HTERT RPE-1 (cell line): Measurements from ENCODE around the gene PSMB11.

Experiments
- in situ Hi-C: fragments of 300-500 bp; cut with MboI; formaldehyde crosslinking; loops from 4 replicates; pipeline ENCODE4 v1.14.3; 2020; ENCODE audit warnings: low sequenced_read_pairs

The PSMB11 gene

GRCh38 chr14:23056956-23057756 lies 15.1 kb downstream of the PSMB11 start, which contains the start of gene CDH24:
Gene CDH24 (minus strand): TSS chr14:23057520. CDS start chr14:23055733, 1,787 bp downstream.
- in situ Hi-C loops: no loop called here

GRCh38 chr14:23057757-23058653 lies 16.0 kb downstream of the PSMB11 start:
- in situ Hi-C loops: no loop called here

- in situ Hi-C loops: no loop called here
Observed at GRCh38 chr14:23058654-23059504, 16.9 kb downstream of the PSMB11 start.

GRCh38 chr14:23060536-23061260 lies 18.7 kb downstream of the PSMB11 start:
- in situ Hi-C loops: no loop called here

GRCh38 chr14:23062002-23062401 lies 20.0 kb downstream of the PSMB11 start:
- in situ Hi-C loops: no loop called here

- in situ Hi-C loops: no loop called here
Observed at GRCh38 chr14:23063601-23064000, 21.6 kb downstream of the PSMB11 start.

GRCh38 chr14:23066368-23066767 lies 24.4 kb downstream of the PSMB11 start:
- in situ Hi-C loops: no loop called here

- in situ Hi-C loops: no loop called here
Observed at GRCh38 chr14:23066855-23067744, 25.1 kb downstream of the PSMB11 start.

- in situ Hi-C loops: no loop called here
Observed at GRCh38 chr14:23067847-23068788, 26.1 kb downstream of the PSMB11 start.

GRCh38 chr14:23068789-23069412 lies 26.9 kb downstream of the PSMB11 start:
- in situ Hi-C loops: no loop called here

- in situ Hi-C loops: no loop called here
Observed at GRCh38 chr14:23069413-23069806, 27.4 kb downstream of the PSMB11 start.

- in situ Hi-C loops: no loop called here
Observed at GRCh38 chr14:23070262-23071129, 28.5 kb downstream of the PSMB11 start.

GRCh38 chr14:23071244-23071920 lies 29.4 kb downstream of the PSMB11 start:
- in situ Hi-C loops: no loop called here

- in situ Hi-C loops: no loop called here
Observed at GRCh38 chr14:23071921-23072539, 30.0 kb downstream of the PSMB11 start.

GRCh38 chr14:23074906-23075305 lies 32.9 kb downstream of the PSMB11 start:
- in situ Hi-C loops: no loop called here
